ENCODE data around the gene GRID1. TPM values are rescaled to one million over a fixed set of nuclear protein-coding genes. Genes with fewer than 3 reads are reported as not detected.
"Not testable (repeated sequence)": the region's sequence is repeated elsewhere in the genome, so short reads cannot be mapped to it uniquely, and the experiment has no call there.

The GRID1 gene
- total RNA-seq, 1 experiment from 2014 or later: 5.6 TPM

DNA sequence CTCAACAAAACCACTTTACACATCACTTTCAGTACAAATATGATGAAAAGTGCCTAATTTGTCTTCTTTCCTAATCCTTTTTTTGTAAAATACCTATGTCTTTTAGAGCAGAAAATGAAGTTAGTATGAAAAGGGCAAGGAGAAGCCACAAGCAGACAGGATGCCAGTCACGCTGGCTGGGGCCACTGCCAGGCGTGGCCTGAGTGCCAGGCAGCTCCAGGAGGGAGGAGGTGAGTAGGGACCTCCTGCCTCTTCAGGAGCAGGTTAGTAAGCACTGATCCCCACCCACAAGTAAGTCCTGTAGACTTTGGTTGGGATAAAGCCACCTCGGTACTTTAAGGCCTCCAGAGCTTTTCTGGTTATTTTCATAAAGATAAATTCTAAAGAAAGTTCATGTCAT lies 432.0 kb downstream of the GRID1 start:
- no TSS peak for BruUV-seq (replicated peaks)
- no peak overlapping the region for H3K4me3 ChIP-seq (replicated peaks in 1 of 2; ENCODE audit: low read depth in 1 of 2, low read length in 2 of 2)
- no peaks in the 10 kb centered on the region for H3K36me3 ChIP-seq (ENCODE audit: control insufficient read depth in 1 of 2, insufficient read depth in 2 of 2, low read length in 2 of 2)
- no peaks in the 10 kb centered on the region for H3K9me3 ChIP-seq (ENCODE audit: control insufficient read depth in 1 of 2, insufficient read depth in 1 of 2, low read depth in 1 of 2, low read length in 2 of 2)
- TF ChIP-seq POLR2AphosphoS5 (IDR thresholded peaks at IDR 0.05; ENCODE audit: low read depth, low read length): no peak
- no peaks in the 10 kb centered on the region for H3K79me2 ChIP-seq (ENCODE audit: insufficient read depth, low read length)
- no peaks in the 10 kb centered on the region for H3K27me3 ChIP-seq (ENCODE audit: insufficient read depth, low read length)
- DNase-seq (ENCODE audit: low read depth, low spot score) (no peak), ATAC-seq (no peak)
- ChIA-PET CTCF (no interaction called here), POLR2A (no interaction called here), RAD21 (ENCODE audit: low non-redundant PET in 1 of 2, low total read pairs in 2 of 2, uncharacterized antibody in 2 of 2, unreplicated experiment in 2 of 2) (no interaction called here)
- intact Hi-C loops (cut with micrococcal nuclease): no loop called here
- no peaks in the 10 kb centered on the region for H4K20me1 ChIP-seq (ENCODE audit: insufficient read depth)
- no peak overlapping the region for H3K27ac ChIP-seq (ENCODE audit: low read depth, low read length)
- no peaks in the 10 kb centered on the region for H3K4me1 ChIP-seq (ENCODE audit: control insufficient read depth in 1 of 2, insufficient read depth in 2 of 2, low read length in 2 of 2)
- no peak overlapping the region for H2AFZ ChIP-seq (ENCODE audit: low read depth, low read length, poor library complexity, severe bottlenecking)
- H3K9ac ChIP-seq (ENCODE audit: low read length): no peak overlapping the region
- H3K4me2 ChIP-seq (ENCODE audit: low read length): no peak overlapping the region
- no peaks in the 10 kb centered on the region for H3K9me2 ChIP-seq (ENCODE audit: insufficient read depth)

DNA sequence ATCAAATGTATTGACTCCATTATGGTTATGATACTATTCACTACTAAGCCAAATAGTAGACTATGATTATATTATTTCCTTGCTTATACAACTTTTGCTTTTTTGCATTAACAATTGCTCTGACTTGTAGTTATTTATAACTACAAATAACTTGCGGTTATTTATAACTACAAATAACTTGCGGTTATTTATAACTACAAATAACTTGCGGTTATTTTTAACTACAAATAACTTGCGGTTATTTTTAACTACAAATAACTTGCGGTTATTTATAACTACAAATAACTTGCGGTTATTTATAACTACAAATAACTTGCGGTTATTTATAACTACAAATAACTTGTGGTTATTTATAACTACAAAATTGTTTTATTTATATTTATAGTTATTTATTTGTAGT lies 436.6 kb downstream of the GRID1 start:
- intact Hi-C loops (cut with micrococcal nuclease); H4K20me1 ChIP-seq (ENCODE audit: insufficient read depth); H3K79me2 ChIP-seq (ENCODE audit: insufficient read depth, low read length); DNase-seq (ENCODE audit: low read depth, low spot score); H3K9ac ChIP-seq (ENCODE audit: low read length); ATAC-seq; H3K27me3 ChIP-seq (ENCODE audit: insufficient read depth, low read length); H2AFZ ChIP-seq (ENCODE audit: low read depth, low read length, poor library complexity, severe bottlenecking); H3K4me3 ChIP-seq (replicated peaks in 1 of 2; ENCODE audit: low read depth in 1 of 2, low read length in 2 of 2); H3K9me2 ChIP-seq (ENCODE audit: insufficient read depth); H3K4me2 ChIP-seq (ENCODE audit: low read length); CTCF ChIA-PET; H3K9me3 ChIP-seq (ENCODE audit: control insufficient read depth in 1 of 2, insufficient read depth in 1 of 2, low read depth in 1 of 2, low read length in 2 of 2); H3K4me1 ChIP-seq (ENCODE audit: control insufficient read depth in 1 of 2, insufficient read depth in 2 of 2, low read length in 2 of 2); H3K27ac ChIP-seq (ENCODE audit: low read depth, low read length); BruUV-seq (replicated peaks); H3K36me3 ChIP-seq (ENCODE audit: control insufficient read depth in 1 of 2, insufficient read depth in 2 of 2, low read length in 2 of 2); RAD21 ChIA-PET (ENCODE audit: low non-redundant PET in 1 of 2, low total read pairs in 2 of 2, uncharacterized antibody in 2 of 2, unreplicated experiment in 2 of 2): not testable (repeated sequence)
- POLR2A ChIA-PET: interaction anchor here (0.6 kb wide), 1 partner anchor 580 kb away, joined by 3 read pairs; no protein-coding TSS in a partner anchor

- intact Hi-C loops (cut with micrococcal nuclease): no loop called here
- no TSS peak for BruUV-seq (replicated peaks)
- no peak overlapping the region for H3K4me3 ChIP-seq (replicated peaks in 1 of 2; ENCODE audit: low read depth in 1 of 2, low read length in 2 of 2)
- H3K9me3 ChIP-seq (ENCODE audit: control insufficient read depth in 1 of 2, insufficient read depth in 1 of 2, low read depth in 1 of 2, low read length in 2 of 2): no peaks in the 10 kb centered on the region
- POLR2A ChIA-PET: no interaction called here
- ATAC-seq (no peak), DNase-seq (ENCODE audit: low read depth, low spot score) (no peak)
- H3K79me2 ChIP-seq (ENCODE audit: insufficient read depth, low read length): no peaks in the 10 kb centered on the region
- no peaks in the 10 kb centered on the region for H3K27me3 ChIP-seq (ENCODE audit: insufficient read depth, low read length)
- no peak for TF ChIP-seq ATF3 (IDR thresholded peaks at IDR 0.05)
- no peak for TF ChIP-seq REST (IDR thresholded peaks at IDR 0.05; ENCODE audit: low read depth)
- TF ChIP-seq ELF1 (IDR thresholded peaks at IDR 0.05; ENCODE audit: borderline replicate concordance, low read depth): no peak
- no peak for TF ChIP-seq EZH2 (IDR thresholded peaks at IDR 0.05)
- no peak for TF ChIP-seq EGR1 (IDR thresholded peaks at IDR 0.05; ENCODE audit: low read depth)
- no peak for TF ChIP-seq TCF7L2 (IDR thresholded peaks at IDR 0.05; ENCODE audit: borderline replicate concordance, extremely low read depth, insufficient read depth, insufficient read length)
- no peak for TF ChIP-seq EZH2phosphoT487 (IDR thresholded peaks at IDR 0.05; ENCODE audit: borderline replicate concordance)
- TF ChIP-seq CBX3 (IDR thresholded peaks at IDR 0.05; ENCODE audit: low read depth): no peak
- H3K4me2 ChIP-seq (ENCODE audit: low read length): no peak overlapping the region
- no peaks in the 10 kb centered on the region for H4K20me1 ChIP-seq (ENCODE audit: insufficient read depth)
- CTCF ChIA-PET: no interaction called here
- peaks cover 0 to 8% of the 10 kb centered on the region in 2 experiments; a peak in 1 of 4 replicates for H3K4me1 ChIP-seq (ENCODE audit: control insufficient read depth in 1 of 2, insufficient read depth in 2 of 2, low read length in 2 of 2)
- H3K27ac ChIP-seq (ENCODE audit: low read depth, low read length): no peak overlapping the region
- H3K9ac ChIP-seq (ENCODE audit: low read length): no peak overlapping the region
- H3K9me2 ChIP-seq (ENCODE audit: insufficient read depth): no peaks in the 10 kb centered on the region
- RAD21 ChIA-PET (ENCODE audit: low non-redundant PET in 1 of 2, low total read pairs in 2 of 2, uncharacterized antibody in 2 of 2, unreplicated experiment in 2 of 2): no interaction called here
- H3K36me3 ChIP-seq (ENCODE audit: control insufficient read depth in 1 of 2, insufficient read depth in 2 of 2, low read length in 2 of 2): no peaks in the 10 kb centered on the region
- no peak overlapping the region for H2AFZ ChIP-seq (ENCODE audit: low read depth, low read length, poor library complexity, severe bottlenecking)
These were observed 438.5 kb downstream of the GRID1 start for GRCh38 chr10:85927952-85928665.

All from HCT116 (cell line).